ENCODE data around the gene RB1. TPM values are rescaled to one million over a fixed set of nuclear protein-coding genes. Genes with fewer than 3 reads are reported as not detected.

The RB1 gene
- total RNA-seq, 1 experiment from 2014 or later, result 36.7 TPM

- ChIA-PET POLR2A (no interaction called here), CTCF (no interaction called here), RAD21 (ENCODE audit: low non-redundant PET in 1 of 2, low total read pairs in 2 of 2, uncharacterized antibody in 2 of 2, unreplicated experiment in 2 of 2) (no interaction called here)
- BruUV-seq (replicated peaks), result no TSS peak
- intact Hi-C loops (cut with micrococcal nuclease), result no loop called here
- H3K79me2 ChIP-seq (ENCODE audit: insufficient read depth, low read length), result peaks cover 18% of the 10 kb centered on the region; the same call in 1 of the 2 replicates
- no peak overlapping the region for H2AFZ ChIP-seq (ENCODE audit: low read depth, low read length, poor library complexity, severe bottlenecking)
- H3K9me2 ChIP-seq (ENCODE audit: insufficient read depth), result no peaks in the 10 kb centered on the region
- H4K20me1 ChIP-seq (ENCODE audit: insufficient read depth), result no peaks in the 10 kb centered on the region
- no peaks in the 10 kb centered on the region for H3K36me3 ChIP-seq (ENCODE audit: control insufficient read depth in 1 of 2, insufficient read depth in 2 of 2, low read length in 2 of 2)
- no peak overlapping the region for H3K9ac ChIP-seq (ENCODE audit: low read length)
- ATAC-seq (no peak), DNase-seq (ENCODE audit: low read depth, low spot score) (no peak)
- H3K4me2 ChIP-seq (ENCODE audit: low read length), result no peak overlapping the region
- TF ChIP-seq SIN3A (IDR thresholded peaks at IDR 0.05; ENCODE audit: low read depth), result no peak
- no peak for TF ChIP-seq POLR2AphosphoS5 (IDR thresholded peaks at IDR 0.05; ENCODE audit: low read depth, low read length)
- H3K4me1 ChIP-seq (ENCODE audit: control insufficient read depth in 1 of 2, insufficient read depth in 2 of 2, low read length in 2 of 2), result no peaks in the 10 kb centered on the region
- no peaks in the 10 kb centered on the region for H3K27me3 ChIP-seq (ENCODE audit: insufficient read depth, low read length)
- H3K4me3 ChIP-seq (replicated peaks in 1 of 2; ENCODE audit: low read depth in 1 of 2, low read length in 2 of 2), result no peak overlapping the region
- H3K27ac ChIP-seq (ENCODE audit: low read depth, low read length), result no peak overlapping the region
- H3K9me3 ChIP-seq (ENCODE audit: control insufficient read depth in 1 of 2, insufficient read depth in 1 of 2, low read depth in 1 of 2, low read length in 2 of 2), result no peaks in the 10 kb centered on the region
Measured at GRCh38 chr13:48315969-48316650, 12.6 kb downstream of the RB1 start.

DNA sequence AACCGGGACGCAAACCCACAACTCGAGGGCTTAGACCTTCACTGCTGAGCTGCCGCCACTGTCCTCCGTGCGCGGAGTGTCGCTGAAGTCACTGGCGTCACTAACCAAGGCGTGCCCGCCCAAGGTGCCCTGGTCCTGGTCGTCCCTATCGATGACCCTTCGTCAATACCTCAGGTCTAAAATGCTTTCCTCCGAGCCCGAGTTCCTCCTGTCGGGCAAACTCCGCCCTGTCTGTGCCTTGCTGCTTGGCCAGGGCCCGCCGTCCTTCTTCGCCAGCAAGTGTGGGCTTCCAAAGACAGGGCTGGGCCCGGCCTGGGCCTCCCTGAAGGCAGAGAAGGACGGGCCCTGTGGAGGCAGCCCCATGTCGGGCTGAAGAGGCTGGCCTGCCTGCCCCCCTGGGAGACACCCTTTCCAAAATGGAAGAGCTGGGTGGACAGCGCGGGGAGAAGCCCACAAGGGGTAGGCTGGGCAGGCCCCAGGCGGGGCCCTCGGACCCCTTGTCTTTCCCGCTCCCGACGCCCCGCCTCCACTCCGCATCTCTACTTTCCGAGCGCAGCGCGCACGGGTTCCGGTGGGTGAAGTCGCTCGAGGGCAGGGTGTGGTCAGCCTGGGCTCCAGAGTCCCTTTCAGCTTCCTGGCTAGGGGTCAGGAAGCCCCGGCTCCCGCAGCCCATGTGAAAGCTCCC is 13.4 kb downstream of the RB1 start:
- ChIA-PET POLR2A (no interaction called here), CTCF (no interaction called here), RAD21 (ENCODE audit: low non-redundant PET in 1 of 2, low total read pairs in 2 of 2, uncharacterized antibody in 2 of 2, unreplicated experiment in 2 of 2) (no interaction called here)
- H3K36me3 ChIP-seq (ENCODE audit: control insufficient read depth in 1 of 2, insufficient read depth in 2 of 2, low read length in 2 of 2), result no peaks in the 10 kb centered on the region
- no peaks in the 10 kb centered on the region for H4K20me1 ChIP-seq (ENCODE audit: insufficient read depth)
- DNase-seq (ENCODE audit: low read depth, low spot score) (no peak), ATAC-seq (no peak)
- no peaks in the 10 kb centered on the region for H3K4me1 ChIP-seq (ENCODE audit: control insufficient read depth in 1 of 2, insufficient read depth in 2 of 2, low read length in 2 of 2)
- peaks cover 16% of the 10 kb centered on the region; the same call in 1 of the 2 replicates for H3K79me2 ChIP-seq (ENCODE audit: insufficient read depth, low read length)
- H3K4me3 ChIP-seq (replicated peaks in 1 of 2; ENCODE audit: low read depth in 1 of 2, low read length in 2 of 2), result no peak overlapping the region
- H3K9ac ChIP-seq (ENCODE audit: low read length), result no peak overlapping the region
- intact Hi-C loops (cut with micrococcal nuclease), result no loop called here
- no peak overlapping the region for H2AFZ ChIP-seq (ENCODE audit: low read depth, low read length, poor library complexity, severe bottlenecking)
- H3K27ac ChIP-seq (ENCODE audit: low read depth, low read length), result no peak overlapping the region
- H3K9me3 ChIP-seq (ENCODE audit: control insufficient read depth in 1 of 2, insufficient read depth in 1 of 2, low read depth in 1 of 2, low read length in 2 of 2), result no peaks in the 10 kb centered on the region
- H3K9me2 ChIP-seq (ENCODE audit: insufficient read depth), result no peaks in the 10 kb centered on the region
- H3K27me3 ChIP-seq (ENCODE audit: insufficient read depth, low read length), result no peaks in the 10 kb centered on the region
- no TSS peak for BruUV-seq (replicated peaks)
- H3K4me2 ChIP-seq (ENCODE audit: low read length), result no peak overlapping the region
- TF ChIP-seq, protein P1, sequence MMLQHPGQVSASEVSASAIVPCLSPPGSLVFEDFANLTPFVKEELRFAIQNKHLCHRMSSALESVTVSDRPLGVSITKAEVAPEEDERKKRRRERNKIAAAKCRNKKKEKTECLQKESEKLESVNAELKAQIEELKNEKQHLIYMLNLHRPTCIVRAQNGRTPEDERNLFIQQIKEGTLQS (IDR thresholded peaks at IDR 0.05), result no peak
- no peak for TF ChIP-seq SIN3A (IDR thresholded peaks at IDR 0.05; ENCODE audit: low read depth)
- TF ChIP-seq POLR2A (IDR thresholded peaks at IDR 0.05; ENCODE audit: borderline replicate concordance, extremely low read depth, insufficient read depth, insufficient read length), result no peak
- TF ChIP-seq, protein P2, sequence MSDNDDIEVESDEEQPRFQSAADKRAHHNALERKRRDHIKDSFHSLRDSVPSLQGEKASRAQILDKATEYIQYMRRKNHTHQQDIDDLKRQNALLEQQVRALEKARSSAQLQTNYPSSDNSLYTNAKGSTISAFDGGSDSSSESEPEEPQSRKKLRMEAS (IDR thresholded peaks at IDR 0.05), result no peak
- no peak for TF ChIP-seq ELF1 (IDR thresholded peaks at IDR 0.05; ENCODE audit: borderline replicate concordance, low read depth)
- TF ChIP-seq, protein P3, sequence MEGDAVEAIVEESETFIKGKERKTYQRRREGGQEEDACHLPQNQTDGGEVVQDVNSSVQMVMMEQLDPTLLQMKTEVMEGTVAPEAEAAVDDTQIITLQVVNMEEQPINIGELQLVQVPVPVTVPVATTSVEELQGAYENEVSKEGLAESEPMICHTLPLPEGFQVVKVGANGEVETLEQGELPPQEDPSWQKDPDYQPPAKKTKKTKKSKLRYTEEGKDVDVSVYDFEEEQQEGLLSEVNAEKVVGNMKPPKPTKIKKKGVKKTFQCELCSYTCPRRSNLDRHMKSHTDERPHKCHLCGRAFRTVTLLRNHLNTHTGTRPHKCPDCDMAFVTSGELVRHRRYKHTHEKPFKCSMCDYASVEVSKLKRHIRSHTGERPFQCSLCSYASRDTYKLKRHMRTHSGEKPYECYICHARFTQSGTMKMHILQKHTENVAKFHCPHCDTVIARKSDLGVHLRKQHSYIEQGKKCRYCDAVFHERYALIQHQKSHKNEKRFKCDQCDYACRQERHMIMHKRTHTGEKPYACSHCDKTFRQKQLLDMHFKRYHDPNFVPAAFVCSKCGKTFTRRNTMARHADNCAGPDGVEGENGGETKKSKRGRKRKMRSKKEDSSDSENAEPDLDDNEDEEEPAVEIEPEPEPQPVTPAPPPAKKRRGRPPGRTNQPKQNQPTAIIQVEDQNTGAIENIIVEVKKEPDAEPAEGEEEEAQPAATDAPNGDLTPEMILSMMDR (IDR thresholded peaks at IDR 0.05 in 2 of 3, conservative IDR thresholded peaks at IDR 0.05 in 1 of 3; ENCODE audit: borderline replicate concordance in 1 of 3, insufficient read depth in 1 of 3, low read depth in 2 of 3, low read length in 2 of 3), result no peak
- no peak for TF ChIP-seq EGR1 (IDR thresholded peaks at IDR 0.05; ENCODE audit: low read depth)
- no peak for TF ChIP-seq SP1 (IDR thresholded peaks at IDR 0.05; ENCODE audit: low read depth)
- TF ChIP-seq EZH2phosphoT487 (IDR thresholded peaks at IDR 0.05; ENCODE audit: borderline replicate concordance), result no peak
- TF ChIP-seq, protein P4, sequence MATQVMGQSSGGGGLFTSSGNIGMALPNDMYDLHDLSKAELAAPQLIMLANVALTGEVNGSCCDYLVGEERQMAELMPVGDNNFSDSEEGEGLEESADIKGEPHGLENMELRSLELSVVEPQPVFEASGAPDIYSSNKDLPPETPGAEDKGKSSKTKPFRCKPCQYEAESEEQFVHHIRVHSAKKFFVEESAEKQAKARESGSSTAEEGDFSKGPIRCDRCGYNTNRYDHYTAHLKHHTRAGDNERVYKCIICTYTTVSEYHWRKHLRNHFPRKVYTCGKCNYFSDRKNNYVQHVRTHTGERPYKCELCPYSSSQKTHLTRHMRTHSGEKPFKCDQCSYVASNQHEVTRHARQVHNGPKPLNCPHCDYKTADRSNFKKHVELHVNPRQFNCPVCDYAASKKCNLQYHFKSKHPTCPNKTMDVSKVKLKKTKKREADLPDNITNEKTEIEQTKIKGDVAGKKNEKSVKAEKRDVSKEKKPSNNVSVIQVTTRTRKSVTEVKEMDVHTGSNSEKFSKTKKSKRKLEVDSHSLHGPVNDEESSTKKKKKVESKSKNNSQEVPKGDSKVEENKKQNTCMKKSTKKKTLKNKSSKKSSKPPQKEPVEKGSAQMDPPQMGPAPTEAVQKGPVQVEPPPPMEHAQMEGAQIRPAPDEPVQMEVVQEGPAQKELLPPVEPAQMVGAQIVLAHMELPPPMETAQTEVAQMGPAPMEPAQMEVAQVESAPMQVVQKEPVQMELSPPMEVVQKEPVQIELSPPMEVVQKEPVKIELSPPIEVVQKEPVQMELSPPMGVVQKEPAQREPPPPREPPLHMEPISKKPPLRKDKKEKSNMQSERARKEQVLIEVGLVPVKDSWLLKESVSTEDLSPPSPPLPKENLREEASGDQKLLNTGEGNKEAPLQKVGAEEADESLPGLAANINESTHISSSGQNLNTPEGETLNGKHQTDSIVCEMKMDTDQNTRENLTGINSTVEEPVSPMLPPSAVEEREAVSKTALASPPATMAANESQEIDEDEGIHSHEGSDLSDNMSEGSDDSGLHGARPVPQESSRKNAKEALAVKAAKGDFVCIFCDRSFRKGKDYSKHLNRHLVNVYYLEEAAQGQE (IDR thresholded peaks at IDR 0.05; ENCODE audit: low read depth), result no peak
- TF ChIP-seq ZFX (IDR thresholded peaks at IDR 0.05), result no peak
- no peak for TF ChIP-seq POLR2AphosphoS5 (IDR thresholded peaks at IDR 0.05; ENCODE audit: low read depth, low read length)
- TF ChIP-seq YY1 (IDR thresholded peaks at IDR 0.05; ENCODE audit: extremely low read depth, insufficient replicate concordance, low read depth, low read length), result no peak
- no peak for TF ChIP-seq CEBPB (IDR thresholded peaks at IDR 0.05; ENCODE audit: low read depth)
